ENCODE measurements around the gene KCTD17.

The KCTD17 gene

DNA sequence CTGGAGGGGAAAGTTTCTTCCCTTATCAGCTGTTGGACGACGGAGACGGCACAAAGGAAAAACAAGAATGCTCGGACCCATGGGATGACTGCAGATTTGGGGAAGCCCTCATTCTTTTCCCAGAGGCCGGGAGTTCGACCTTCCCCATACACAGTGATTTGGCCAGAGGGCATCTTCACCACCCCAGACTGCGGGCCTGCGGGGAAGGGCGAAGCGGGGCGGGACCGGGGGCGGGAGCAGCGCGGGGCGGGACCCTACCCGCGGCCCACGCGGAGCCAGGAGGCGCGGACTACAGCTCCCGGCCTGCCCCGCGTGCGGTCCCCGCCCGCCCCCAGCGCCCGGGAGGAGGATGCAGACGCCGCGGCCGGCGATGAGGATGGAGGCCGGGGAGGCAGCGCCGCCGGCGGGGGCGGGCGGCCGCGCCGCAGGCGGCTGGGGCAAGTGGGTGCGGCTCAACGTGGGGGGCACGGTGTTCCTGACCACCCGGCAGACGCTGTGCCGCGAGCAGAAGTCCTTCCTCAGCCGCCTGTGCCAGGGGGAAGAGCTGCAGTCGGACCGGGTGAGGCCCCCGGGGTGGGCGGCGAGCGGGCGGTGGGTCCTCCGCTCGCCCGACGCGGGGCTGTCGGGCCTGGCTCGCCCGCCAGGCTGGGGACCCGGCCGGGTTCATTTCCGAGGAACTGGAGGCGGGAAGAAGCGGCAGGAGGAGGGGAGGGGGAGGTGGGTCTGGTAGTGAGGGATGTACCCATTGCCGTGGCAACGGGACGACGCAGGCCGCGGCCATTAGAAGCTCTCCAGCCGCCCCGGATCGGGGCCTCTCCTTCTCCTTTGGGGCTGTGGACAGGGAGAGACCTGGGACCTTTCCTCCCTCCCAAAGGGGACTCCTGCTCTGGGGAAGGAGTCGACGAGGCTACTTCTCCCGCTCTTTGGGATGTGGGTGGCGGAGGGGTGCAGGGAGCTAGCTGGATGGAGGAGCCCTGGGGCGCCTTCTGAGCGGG, at the start of gene KCTD17:
Gene KCTD17, plus strand, starts transcription at position 352 of the 995 bp plus-strand sequence. Its CDS starts 19 bp downstream, at position 371.
- DNase-seq: peak; percentile 20

- DNase-seq: no peak
Observed at GRCh38 chr22:37001826-37002225, 49.7 kb upstream of the KCTD17 start.

DNA sequence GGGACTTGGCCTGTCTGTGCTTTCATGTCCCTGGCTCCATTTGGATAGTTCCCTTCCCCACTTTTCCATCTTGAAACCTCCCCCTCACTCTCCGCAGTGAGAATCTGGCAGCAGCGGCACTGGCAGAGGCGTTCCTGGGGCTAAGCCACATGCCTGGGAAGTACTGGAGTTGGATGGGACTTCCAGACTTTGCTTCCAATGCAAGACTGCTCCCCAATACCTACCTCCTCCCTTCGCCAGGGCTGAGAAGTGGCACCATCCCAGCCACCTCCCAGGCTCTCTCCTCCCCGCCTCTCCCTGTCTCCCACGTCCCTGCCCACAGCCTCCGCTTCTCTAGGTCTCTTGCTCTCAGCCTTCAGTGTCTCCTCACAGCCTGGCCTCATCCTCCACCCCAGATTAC, 48.9 kb upstream of the KCTD17 start:
- DNase-seq: no peak

- DNase-seq: no peak
Observed at GRCh38 chr22:37007651-37008050, 43.9 kb upstream of the KCTD17 start.

- no peak for DNase-seq
Observed at GRCh38 chr22:37008365-37008764, 43.2 kb upstream of the KCTD17 start.

DNA sequence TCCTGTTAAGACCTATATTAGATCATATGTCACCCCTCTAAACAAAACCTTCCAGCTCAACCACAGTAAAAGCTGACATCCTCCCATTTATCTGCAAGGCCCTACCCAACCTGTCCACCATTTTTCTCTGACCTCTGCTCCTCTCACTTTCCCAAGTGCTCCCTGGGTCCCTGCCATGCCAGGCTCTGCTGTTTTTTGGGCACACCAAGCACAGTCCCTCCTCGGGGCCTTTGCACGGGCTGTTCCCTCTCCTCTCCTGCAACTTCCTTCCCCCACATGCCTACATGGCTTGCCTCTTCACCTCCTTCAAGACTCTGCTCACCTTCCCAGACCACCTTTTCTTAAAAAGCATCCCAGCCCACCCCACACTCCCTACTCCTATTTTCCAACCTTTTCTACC, 42.1 kb upstream of the KCTD17 start:
- no peak for DNase-seq

- DNase-seq: no peak
Observed at GRCh38 chr22:37010174-37010573, 41.4 kb upstream of the KCTD17 start.

DNA sequence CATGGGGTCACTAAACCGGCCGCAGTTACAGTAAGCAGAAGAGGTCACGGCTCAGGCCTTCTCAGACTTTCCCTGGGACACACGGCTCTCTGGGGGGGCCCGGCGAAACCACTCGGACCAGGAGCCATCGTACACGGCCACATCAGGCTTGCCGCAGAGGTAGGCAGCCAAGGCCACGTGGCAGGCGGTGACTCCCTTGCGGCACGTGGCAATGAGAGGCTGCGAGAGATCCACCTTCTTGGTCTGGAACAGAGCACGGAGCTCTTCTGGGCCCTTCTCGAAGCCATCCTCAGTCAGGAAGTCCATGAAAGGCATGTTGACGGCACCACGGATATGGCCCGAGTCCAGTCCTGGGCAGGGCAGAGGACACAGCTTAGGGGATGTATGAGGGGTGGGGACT, 40.6 kb upstream of the KCTD17 start:
- no peak for DNase-seq

- no peak for DNase-seq
Observed at GRCh38 chr22:37011472-37011871, 40.1 kb upstream of the KCTD17 start.

DNA sequence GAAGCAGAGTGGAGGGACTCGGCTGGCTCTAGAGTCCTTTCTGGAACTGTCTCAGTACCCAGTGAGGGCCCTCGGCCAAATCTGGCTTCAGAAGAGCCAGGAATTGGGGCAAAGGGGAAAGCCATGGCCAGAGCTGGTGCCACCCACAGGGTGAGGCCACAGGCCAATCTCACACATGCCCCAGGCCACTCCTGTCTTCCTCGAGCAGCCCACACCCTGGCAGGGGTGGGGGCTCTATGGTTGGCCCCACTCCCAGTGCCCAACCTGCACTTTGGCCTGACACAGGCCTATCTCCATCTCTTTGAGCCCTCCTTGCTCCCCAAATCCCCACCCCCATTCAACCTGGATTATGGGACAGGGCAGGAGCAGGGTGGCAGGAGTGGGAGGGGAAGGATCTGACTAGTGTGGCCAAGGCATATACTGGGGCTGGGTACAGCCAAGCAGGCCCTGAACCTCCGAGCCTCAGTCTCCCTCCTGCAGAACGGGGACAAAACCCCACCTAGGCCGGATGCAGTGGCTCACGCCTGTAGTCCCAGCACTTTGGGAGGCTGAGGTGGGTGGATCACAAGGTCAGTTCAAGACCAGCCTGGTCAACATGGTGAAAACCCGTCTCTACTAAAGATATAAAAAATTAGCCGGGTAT, 39.2 kb upstream of the KCTD17 start:
- no peak for DNase-seq

DNA sequence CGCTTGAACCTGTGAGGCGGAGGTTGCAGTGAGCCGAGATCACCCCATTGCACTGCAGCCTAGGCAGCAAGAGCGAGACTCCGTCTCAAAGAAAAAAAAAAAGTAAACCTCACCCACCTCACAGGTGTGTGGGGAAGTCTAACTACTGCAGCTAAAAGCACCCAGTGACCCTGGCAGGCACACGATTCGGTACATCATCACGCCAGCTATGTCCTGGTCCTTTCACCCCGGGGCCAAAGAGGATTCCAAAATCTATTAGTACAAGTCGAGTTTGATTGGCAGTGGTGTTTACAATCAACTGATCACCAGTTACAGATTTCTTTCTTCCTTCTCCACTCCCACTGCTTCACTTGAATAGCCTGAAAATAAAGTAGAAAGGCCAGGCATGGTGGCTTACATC, 38.6 kb upstream of the KCTD17 start:
- no peak for DNase-seq

DNA sequence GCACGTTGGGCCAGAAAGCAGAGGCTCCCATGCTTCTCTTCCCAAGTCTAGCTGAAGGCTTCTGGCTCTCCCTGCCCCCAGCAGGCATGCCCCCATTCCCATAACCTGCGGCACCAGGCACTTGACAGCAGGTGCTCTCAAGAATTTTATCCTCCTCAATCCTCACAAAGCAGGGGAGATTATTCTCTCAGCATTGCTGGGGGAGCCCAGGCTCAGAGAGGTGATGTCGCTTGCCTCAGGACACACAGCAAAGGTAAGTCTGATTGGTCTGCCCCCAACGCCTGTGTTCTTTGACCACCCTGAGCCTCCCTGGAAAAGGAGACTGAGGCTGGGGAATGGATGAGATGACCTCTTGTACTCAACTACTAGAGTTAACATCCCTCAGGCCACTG, 37.1 kb upstream of the KCTD17 start:
- no peak for DNase-seq

DNA sequence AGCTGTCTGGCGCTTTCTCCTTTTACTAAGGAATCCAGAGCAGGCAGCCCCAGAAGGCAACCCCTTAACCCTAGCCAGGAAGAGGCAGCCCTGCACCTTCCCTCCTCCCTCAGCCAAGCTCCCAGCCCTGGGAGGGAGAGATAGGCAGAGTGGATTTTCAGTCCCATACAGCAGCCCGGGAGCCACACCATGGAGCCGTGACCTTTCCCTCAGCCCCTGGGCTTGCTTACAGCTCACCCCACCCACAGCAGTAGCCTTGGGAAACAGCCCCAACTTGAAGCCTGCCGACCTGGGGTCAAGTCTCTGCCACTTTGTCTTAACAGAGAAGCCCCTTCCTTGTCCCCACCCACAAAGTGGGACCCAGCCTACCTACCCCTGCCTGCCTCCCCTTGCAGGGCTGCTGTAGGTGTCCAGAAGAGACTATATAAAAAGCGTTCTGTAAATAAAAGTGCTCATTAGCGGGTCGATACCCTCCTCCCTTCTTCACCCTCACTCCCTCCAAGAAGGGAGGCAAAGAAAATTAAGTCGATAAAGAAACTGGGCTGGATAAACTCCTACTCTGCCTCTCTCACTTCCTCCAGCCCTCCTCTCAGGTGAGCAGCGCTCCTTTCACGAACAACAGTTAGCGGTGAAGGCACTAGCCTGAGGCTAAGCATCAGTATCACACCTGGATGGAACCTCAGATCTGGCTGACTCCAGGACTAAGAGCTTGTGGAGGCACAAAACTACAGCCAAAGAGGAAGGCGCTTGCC, 36.5 kb upstream of the KCTD17 start:
- no peak for DNase-seq

- DNase-seq: no peak
Observed at GRCh38 chr22:37015587-37015878, 36.0 kb upstream of the KCTD17 start.

- no peak for DNase-seq
Observed at GRCh38 chr22:37016134-37016910, 35.2 kb upstream of the KCTD17 start.

- DNase-seq: no peak
Observed at GRCh38 chr22:37017356-37017755, 34.2 kb upstream of the KCTD17 start.

DNA sequence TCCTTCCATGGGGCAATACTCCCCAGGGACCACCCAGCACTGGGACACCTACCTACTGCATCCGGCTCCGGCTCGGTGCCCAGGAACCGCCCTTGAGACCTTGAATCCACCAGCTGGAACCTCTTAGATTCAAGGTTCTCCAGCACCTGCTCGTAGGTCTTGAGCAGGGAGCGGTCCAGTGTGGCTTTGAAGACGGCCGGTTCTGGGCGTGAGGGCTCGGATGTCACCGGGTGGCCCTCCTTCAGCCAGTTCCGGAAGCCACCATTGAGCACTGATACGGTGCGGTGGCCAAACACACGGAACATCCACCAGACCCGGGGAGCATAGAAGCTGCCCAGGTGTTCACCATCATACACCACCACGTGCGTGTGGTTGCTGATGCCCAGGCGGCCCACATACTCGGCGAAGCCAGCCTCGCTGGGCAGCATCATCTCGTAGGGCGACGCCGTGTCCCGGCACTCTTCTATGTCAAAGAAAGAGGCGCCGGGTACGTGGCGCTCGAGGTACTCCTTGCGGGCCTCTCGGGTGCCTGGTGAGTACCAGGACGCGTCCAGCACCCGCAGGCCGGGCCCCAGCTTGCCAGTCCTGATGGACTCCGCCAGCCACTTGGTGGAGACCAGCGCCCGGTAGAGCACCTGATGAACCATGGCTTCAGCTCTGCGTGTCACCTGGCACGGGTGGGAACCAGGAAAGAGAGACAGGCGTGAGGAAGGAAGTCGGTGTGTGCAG, 33.3 kb upstream of the KCTD17 start:
- no peak for DNase-seq

DNA sequence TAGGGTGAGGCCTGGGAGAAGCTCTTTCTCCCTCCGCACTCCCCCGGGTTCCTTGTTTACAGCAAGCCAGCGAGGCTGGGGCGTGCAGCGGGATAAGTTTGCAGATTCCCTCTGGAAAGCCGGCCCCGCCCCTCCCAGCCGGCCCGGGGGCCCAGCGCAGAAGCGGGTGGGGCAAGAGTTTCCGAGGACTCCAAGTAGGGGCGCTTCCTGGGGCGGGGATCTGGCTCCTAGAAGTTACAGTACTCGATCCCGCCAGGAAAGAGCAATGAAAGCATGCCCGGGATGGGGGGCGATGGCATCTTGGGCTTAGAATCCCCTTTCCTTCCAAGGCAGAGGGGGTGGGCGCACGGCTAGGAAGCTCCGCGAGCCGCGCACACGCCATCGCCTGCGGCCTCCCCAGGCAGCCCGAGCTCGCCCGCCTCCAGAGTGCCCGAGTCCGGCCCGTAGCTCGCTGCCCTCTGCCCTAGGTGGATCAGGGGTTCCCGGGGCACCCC, 32.7 kb upstream of the KCTD17 start:
- DNase-seq: no peak

GRCh38 chr22:37019309-37020191, 32.0 kb upstream of the KCTD17 start, which contains the start of the genes MPST and TST:
TSS of gene MPST (plus strand) at chr22:37019742. CDS start at chr22:37019837, 95 bp downstream.
TSS of gene TST (minus strand) at chr22:37019447. CDS start at chr22:37018732, 715 bp downstream.
- DNase-seq: no peak

DNA sequence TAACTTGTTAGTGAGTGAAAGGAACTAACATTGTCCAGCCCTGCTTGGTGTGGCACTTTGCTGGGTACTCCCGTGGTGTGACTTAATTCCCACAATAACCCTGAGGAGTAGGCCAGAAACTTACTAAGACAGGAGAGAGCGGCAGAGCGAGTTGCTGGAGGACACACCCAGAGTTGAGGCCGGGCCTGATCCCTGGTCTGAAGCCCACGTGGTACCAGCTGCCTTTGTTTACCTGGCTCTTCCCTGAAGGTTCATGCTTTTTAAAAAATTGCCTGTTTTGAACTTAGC, 31.4 kb upstream of the KCTD17 start:
- DNase-seq: peak; percentile 8

- no peak for DNase-seq
Observed at GRCh38 chr22:37021041-37021440, 30.5 kb upstream of the KCTD17 start.

All from NCI-H1694 treated with DMSO at 0.1 percent for 48 hours (cell line).